ENCODE data around the gene BAD. TPM values are rescaled to one million over a fixed set of nuclear protein-coding genes. Genes with fewer than 3 reads are reported as not detected.

The BAD gene
- total RNA-seq, 2 donors from 2014 or later = 7.1 to 31.6 TPM

- H3K9me3 Mint-ChIP-seq = no peaks in the 10 kb centered on the region
- no peak for ATAC-seq
- peaks cover 5 to 6% of the 10 kb centered on the region in 2 donors for H3K36me3 Mint-ChIP-seq
These were observed 4.6 kb upstream of the BAD start for GRCh38 chr11:64289002-64289564.

GRCh38 chr11:64288353-64288750 is 3.9 kb upstream of the BAD start:
- H3K9me3 Mint-ChIP-seq = no peaks in the 10 kb centered on the region
- H3K27ac Mint-ChIP-seq = no peak overlapping the region
- DNase-seq (ENCODE audit: low spot score in 2 of 2) (no peak), ATAC-seq (no peak)
- peaks cover 5 to 6% of the 10 kb centered on the region in 2 donors for H3K36me3 Mint-ChIP-seq

More at GRCh38 chr11:64289002-64289564, 4.6 kb upstream of the BAD start:
- no peak overlapping the region for H3K27ac Mint-ChIP-seq
- DNase-seq (ENCODE audit: low spot score in 2 of 2) = no peak

GRCh38 chr11:64287676-64288352 is 3.3 kb upstream of the BAD start:
- no peak for DNase-seq (ENCODE audit: low spot score in 2 of 2)
- peaks cover 5 to 6% of the 10 kb centered on the region in 2 donors for H3K36me3 Mint-ChIP-seq
- ATAC-seq = no peak

GRCh38 chr11:64286801-64287159 is 2.3 kb upstream of the BAD start:
- ATAC-seq (no peak), DNase-seq (ENCODE audit: low spot score in 2 of 2) (no peak)
- H3K36me3 Mint-ChIP-seq = peaks cover 5 to 6% of the 10 kb centered on the region in 2 donors
- H3K9me3 Mint-ChIP-seq = no peaks in the 10 kb centered on the region
- peak overlapping the region in 1 of 2 donors; percentile 76 for H3K27ac Mint-ChIP-seq

More at GRCh38 chr11:64287676-64288352, 3.3 kb upstream of the BAD start:
- H3K27ac Mint-ChIP-seq = no peak overlapping the region
- no peaks in the 10 kb centered on the region for H3K9me3 Mint-ChIP-seq

GRCh38 chr11:64285885-64286800 is 1.7 kb upstream of the BAD start:
- peak overlapping the region; percentile 86 to 88 for H3K27ac Mint-ChIP-seq
- ATAC-seq (no peak), DNase-seq (ENCODE audit: low spot score in 2 of 2) (peak in 1 of 2 donors; percentile 42)
- no peaks in the 10 kb centered on the region for H3K9me3 Mint-ChIP-seq
- peaks cover 5 to 6% of the 10 kb centered on the region in 2 donors for H3K36me3 Mint-ChIP-seq

- peak within 1 kb of the TSS; percentile 88 to 96 for H3K27ac Mint-ChIP-seq
- H3K36me3 Mint-ChIP-seq = no peaks in the 10 kb centered on the region
- DNase-seq (ENCODE audit: low spot score in 2 of 2) (peak; percentile 92 to 99), ATAC-seq (peak; percentile 69 to 71)
- H3K9me3 Mint-ChIP-seq = no peaks in the 10 kb centered on the region
These were observed 758 bp upstream of the BAD start, which contains the start of gene GPR137 for GRCh38 chr11:64284962-64285884. Gene GPR137, plus strand, starts transcription at chr11:64285848. Its CDS starts 677 bp downstream, at chr11:64286525.

- Mint-ChIP-seq H3K27ac (no peak overlapping the region), H3K36me3 (no peaks in the 10 kb centered on the region), H3K9me3 (no peaks in the 10 kb centered on the region)
- no peak for ATAC-seq
- no peak for DNase-seq (ENCODE audit: low spot score in 2 of 2)
These were observed 1.4 kb downstream of the BAD start for GRCh38 chr11:64283092-64283491.

GRCh38 chr11:64281957-64282770 is 2.3 kb downstream of the BAD start:
- H3K27ac Mint-ChIP-seq = peak overlapping the region in 1 of 2 donors; percentile 31
- no peaks in the 10 kb centered on the region for H3K9me3 Mint-ChIP-seq
- H3K36me3 Mint-ChIP-seq = no peaks in the 10 kb centered on the region
- no peak for ATAC-seq
- DNase-seq (ENCODE audit: low spot score in 2 of 2) = no peak

- no peak for ATAC-seq
- Mint-ChIP-seq H3K9me3 (no peaks in the 10 kb centered on the region), H3K27ac (no peak overlapping the region), H3K36me3 (no peaks in the 10 kb centered on the region)
- no peak for DNase-seq (ENCODE audit: low spot score in 2 of 2)
These were observed 5.8 kb downstream of the BAD start for GRCh38 chr11:64278576-64279190.

GRCh38 chr11:64276653-64277431 is 7.6 kb downstream of the BAD start:
- Mint-ChIP-seq H3K36me3 (no peaks in the 10 kb centered on the region), H3K27ac (no peak overlapping the region), H3K9me3 (no peaks in the 10 kb centered on the region)
- ATAC-seq = no peak
- no peak for DNase-seq (ENCODE audit: low spot score in 2 of 2)

- DNase-seq (ENCODE audit: low spot score in 2 of 2) (no peak), ATAC-seq (no peak)
- no peaks in the 10 kb centered on the region for H3K36me3 Mint-ChIP-seq
- H3K27ac Mint-ChIP-seq = no peak overlapping the region
- H3K9me3 Mint-ChIP-seq = no peaks in the 10 kb centered on the region
These were observed 8.6 kb downstream of the BAD start for GRCh38 chr11:64275841-64276240.

GRCh38 chr11:64275031-64275800 is 9.2 kb downstream of the BAD start:
- ATAC-seq (no peak), DNase-seq (ENCODE audit: low spot score in 2 of 2) (no peak)
- peaks cover 2 to 4% of the 10 kb centered on the region in 2 donors for H3K36me3 Mint-ChIP-seq
- peak overlapping the region in 1 of 2 donors; percentile 19 for H3K27ac Mint-ChIP-seq
- H3K9me3 Mint-ChIP-seq = no peaks in the 10 kb centered on the region

- H3K27ac Mint-ChIP-seq = peak overlapping the region; percentile 91 to 98
- H3K36me3 Mint-ChIP-seq = peaks cover 10 to 14% of the 10 kb centered on the region in 2 donors
- peak; percentile 84 to 86 for ATAC-seq
- peak; percentile 97 to 98 for DNase-seq (ENCODE audit: low spot score in 2 of 2)
- no peaks in the 10 kb centered on the region for H3K9me3 Mint-ChIP-seq
These were observed 14.8 kb downstream of the BAD start for GRCh38 chr11:64269540-64270220.

Measured in activated naive CD4-positive, alpha-beta T cell treated with anti-CD3 and anti-CD28 coated beads, Interleukin-2, amount 50 U/mL, for 72 hours (primary cell).